K562 (cell line): ENCODE data around the gene NFXL1. TPM values are rescaled to one million over a fixed set of nuclear protein-coding genes. Genes with fewer than 3 reads are reported as not detected.
A peak's percentile ranks its signal among the peaks of the same experiment; 100 is the strongest.

ENCODE experiments used
- ATAC-seq: fragments of 200-7000 bp; cut with Tn5 transposase; 3 replicates; pipeline ENCODE4 v1.9.1; 2020; ENCODE audit warnings: moderate library complexity
- BruUV-seq: library from RNA; stranded (reverse); fragments of 400-500 nt; replicated peaks from 2 replicates; lab custom pipeline; 2021; lab: Mats Ljungman, UMichigan
- CTCF ChIA-PET: fragments of 300-600 bp; formaldehyde crosslinking; extraction: SDS; loops from one replicate; lab custom pipeline; 2021; ENCODE audit warnings: low intra/inter-chr PET ratio; lab: Yijun Ruan, JAX
- POLR2A ChIA-PET: fragments of 300-600, 350-650 bp; sonication (Branson Sonifier 250); formaldehyde crosslinking; extraction: SDS; loops from one replicate; lab custom pipeline; 2021; ENCODE audit warnings: antibody characterized with exemption, inconsistent platforms; lab: Yijun Ruan, JAX
- DNase-seq, 4 experiments: peaks; one replicate each; pipeline versions ENCODE4 v3.0.0 to v3.0.0-alpha.2; 2011 to 2018; ENCODE audit warnings: low spot score in 3 of 4, mixed read lengths in 3 of 4; ENCODE audit errors: extremely low read depth in 1 of 4
- FAIRE-seq: peaks from 2 replicates; lab custom pipeline; 2011; peaks lifted over from hg19 to GRCh38; lab: Jason Lieb, UNC
- H2AFZ ChIP-seq: 2 replicates; pipeline ENCODE4 v1.6.0; 2011; ENCODE audit warnings: low read depth, low read length, control low read depth, inconsistent platforms
- H3K27ac ChIP-seq: fragments of 200-600 bp; 3 replicates; pipeline ENCODE4 v1.8.0; 2011; ENCODE audit warnings: low read depth, mild to moderate bottlenecking, control low read depth, inconsistent platforms, low read length, moderate library complexity, mixed read lengths; ENCODE audit errors: extremely low read depth
- H3K27me3 ChIP-seq, 2 experiments: fragments of 300-600 bp in 1 of 2; 2 replicates in 1 of 2; 3 replicates in 1 of 2; pipeline versions ENCODE4 v1.6.0 to v1.8.0; 2011; ENCODE audit warnings: inconsistent platforms in 2 of 2, low read length in 2 of 2, mild to moderate bottlenecking in 1 of 2, mixed read lengths in 1 of 2, moderate library complexity in 1 of 2; ENCODE audit not compliant: control insufficient read depth in 2 of 2, insufficient read depth in 2 of 2
- H3K36me3 ChIP-seq: fragments of 300-600 bp; 3 replicates; pipeline ENCODE4 v1.8.0; 2011; ENCODE audit warnings: mild to moderate bottlenecking, low read length, inconsistent platforms; ENCODE audit not compliant: control insufficient read depth, insufficient read depth
- H3K4me1 ChIP-seq, 2 experiments: fragments of 200-600 bp in 1 of 2; replicated peaks in 1 of 2; 2 replicates in 1 of 2; 3 replicates in 1 of 2; pipeline versions ENCODE4 v1.5.1 to v1.8.0; 2011; ENCODE audit warnings: inconsistent platforms in 2 of 2, low read length in 2 of 2, mild to moderate bottlenecking in 1 of 2, mixed read lengths in 1 of 2, moderate library complexity in 1 of 2; ENCODE audit not compliant: control insufficient read depth in 2 of 2, insufficient read depth in 2 of 2
- H3K4me2 ChIP-seq: 2 replicates; pipeline ENCODE4 v1.6.1; 2011; ENCODE audit warnings: low read length, control low read depth, inconsistent platforms, mixed read lengths; ENCODE audit not compliant: insufficient read depth
- H3K4me3 ChIP-seq: fragments of 200-600 bp; sonication (generic), shearing (Covaris generic); 2 replicates; pipeline ENCODE4 v1.5.1; 2016; ENCODE audit warnings: control low read depth, inconsistent platforms
- H3K79me2 ChIP-seq: fragments of 200-600 bp; 3 replicates; pipeline ENCODE4 v1.8.0; 2011; ENCODE audit warnings: low read length, inconsistent platforms; ENCODE audit not compliant: control insufficient read depth, insufficient read depth
- H3K9ac ChIP-seq, 2 experiments: 2 replicates each; pipeline versions ENCODE4 v1.6.0 to v1.6.1; 2011; ENCODE audit warnings: low read depth in 2 of 2, low read length in 2 of 2, control low read depth in 1 of 2, inconsistent platforms in 1 of 2, mild to moderate bottlenecking in 1 of 2, mixed read lengths in 1 of 2; ENCODE audit not compliant: insufficient read depth in 1 of 2
- H3K9me1 ChIP-seq: one replicate; pipeline ENCODE4 v1.6.0; 2011; ENCODE audit warnings: inconsistent platforms, mild to moderate bottlenecking, low read length, moderate library complexity; ENCODE audit not compliant: control insufficient read depth, insufficient read depth
- H3K9me3 ChIP-seq: replicated peaks from 2 replicates; pipeline ENCODE4 v1.5.1; 2011; ENCODE audit warnings: low read depth, low read length, inconsistent platforms; ENCODE audit not compliant: control insufficient read depth, insufficient read depth
- H4K20me1 ChIP-seq: replicated peaks from 2 replicates; pipeline ENCODE4 v1.6.1; 2011; ENCODE audit warnings: low read length, inconsistent platforms, mixed read lengths; ENCODE audit not compliant: control insufficient read depth, insufficient read depth
- BCL6 ChIP-seq: fragments of 250-450 bp; sonication (Bioruptor Pico); IDR thresholded peaks from 2 replicates; pipeline ENCODE4 v1.4.0; 2020
- CBFA2T3 ChIP-seq: fragments of 450-650 bp; IDR thresholded peaks from 2 replicates; pipeline ENCODE4 v1.6.1; 2017
- CBX5 ChIP-seq: IDR thresholded peaks from 2 replicates; pipeline ENCODE4 v1.6.1; 2014; ENCODE audit warnings: low read depth, borderline replicate concordance
- GABPA ChIP-seq: fragments of 200-800 bp; sonication (Bioruptor generic); conservative IDR thresholded peaks from 2 replicates; pipeline ENCODE4 v1.6.1; 2016; ENCODE audit warnings: low read depth, missing genetic modification characterization, missing compliant biosample characterization
- HCFC1 ChIP-seq: IDR thresholded peaks from 2 replicates; pipeline ENCODE4 v1.6.1; 2012; ENCODE audit warnings: low read depth, low read length, improper control_type of control experiment
- JUND ChIP-seq, 2 experiments: IDR thresholded peaks; 2 replicates in 1 of 2; 3 replicates in 1 of 2; pipeline ENCODE4 v1.6.1; 2011; ENCODE audit warnings: borderline replicate concordance in 2 of 2, low read depth in 2 of 2, low read length in 2 of 2, improper control_type of control experiment in 1 of 2, missing biosample characterization in 1 of 2, missing genetic modification characterization in 1 of 2, missing genetic modification reagents in 1 of 2
- MCM5 ChIP-seq: fragments of 450-650 bp; IDR thresholded peaks from 2 replicates; pipeline ENCODE4 v1.6.1; 2016; ENCODE audit warnings: low read depth
- NFE2 ChIP-seq: IDR thresholded peaks from 2 replicates; pipeline ENCODE4 v1.6.1; 2014; ENCODE audit warnings: antibody characterized with exemption, low read depth
- PBX2 ChIP-seq, 2 experiments: IDR thresholded peaks in 1 of 2; conservative IDR thresholded peaks in 1 of 2; 2 replicates each; pipeline ENCODE4 v1.6.1; 2016; ENCODE audit warnings: low read depth in 2 of 2, mild to moderate bottlenecking in 1 of 2, missing compliant biosample characterization in 1 of 2, missing genetic modification characterization in 1 of 2, moderate library complexity in 1 of 2
- TSHZ1 ChIP-seq: fragments of 250-450 bp; sonication (Bioruptor Pico); IDR thresholded peaks from 2 replicates; pipeline ENCODE4 v1.4.0; 2020; ENCODE audit warnings: mild to moderate bottlenecking, moderate library complexity
- VEZF1 ChIP-seq: fragments of 200-800 bp; sonication (Bioruptor generic); IDR thresholded peaks from 2 replicates; pipeline ENCODE4 v1.6.1; 2017; ENCODE audit warnings: missing genetic modification characterization, missing compliant biosample characterization
- ZKSCAN3 ChIP-seq: fragments of 250-450 bp; sonication (Bioruptor Pico); IDR thresholded peaks from 2 replicates; pipeline ENCODE4 v1.4.0; 2020
- ZNF561 ChIP-seq: fragments of 450-650 bp; formaldehyde crosslinking; conservative IDR thresholded peaks from 2 replicates; pipeline ENCODE4 v1.4.0; 2020; ENCODE audit warnings: mild to moderate bottlenecking, moderate library complexity
- ZNF830 ChIP-seq: fragments of 250-450 bp; sonication (Bioruptor Pico); IDR thresholded peaks from 2 replicates; pipeline ENCODE4 v1.5.0; 2021; ENCODE audit warnings: mild to moderate bottlenecking
- WGBS: fragments of 100-300 bp; shearing (Covaris generic); methylation state at CpG from one replicate; pipeline ENCODE4 v1.1.6; 2016; ENCODE audit warnings: low coverage, mixed read lengths; ENCODE audit not compliant: insufficient coverage; ENCODE audit errors: missing lambda C conversion rate; 5-methylcytosine and 5-hydroxymethylcytosine counted together
- in situ Hi-C: fragments of 300-500 bp; cut with MboI; formaldehyde crosslinking; loops from 4 replicates; pipeline ENCODE4 v1.15.0; 2018; ENCODE audit warnings: inconsistent platforms, mixed read lengths
- intact Hi-C: fragments of 100-400 bp; cut with micrococcal nuclease; formaldehyde crosslinking; loops from 2 replicates; pipeline ENCODE4 v1.14.2; 2022
- polyA plus RNA-seq, 8 experiments: library from polyadenylated mRNA; depleted of rRNA in 4 of 8; stranded (reverse) in 5 of 8; unstranded in 3 of 8; fragments of >200 nt; fragmentation: Nextera tagmentation in 2 of 8; fragmentation: Illumina TruSeq in 1 of 8; extraction: Ambion mirVana in 2 of 8; extraction: Trizol in 1 of 8; gene quantifications; 2 replicates each; pipeline versions ENCODE4 v1.2.1 to v1.2.3, GENCODE V29; 2011 to 2014; ENCODE audit warnings: inconsistent platforms in 1 of 8, missing spikeins in 1 of 8
- total RNA-seq, 7 experiments: library from RNA; depleted of rRNA in 6 of 7; stranded (reverse); fragments of >200 nt in 6 of 7; fragmentation: Illumina TruSeq in 2 of 7; extraction: Trizol in 2 of 7; gene quantifications; 2 replicates each; pipeline versions ENCODE4 v1.2.1 to v1.2.3, GENCODE V29; 2011 to 2021; ENCODE audit warnings: low replicate concordance in 1 of 7

The NFXL1 gene
- total and polyA plus RNA-seq, 9 of the 15 experiments (the other 6 are each of a cell fraction or from before 2014, with no cell fraction given), result 7.5 to 27.0 (median 10.6) TPM

GRCh38 chr4:47913330-47913729, 1.1 kb downstream of the NFXL1 start:
- POLR2A ChIA-PET, result interaction anchor here (1.0 to 1.4 kb wide), 3 partner anchors 8 to 10 kb away, joined by 3 to 5 read pairs (median 4); no protein-coding TSS in a partner anchor
- TF ChIP-seq ZNF561 (CRISPR knock-in tag) (no peak), HCFC1 (no peak), ZNF830 (CRISPR knock-in tag) (no peak), MCM5 (no peak), CBX5 (peak; percentile 86), JUND (IDR thresholded peaks at IDR 0.05; ENCODE audit: borderline replicate concordance, low read depth, low read length) (peak; percentile 36; the same call in 1 of the 2 replicates), JUND (tag; IDR thresholded peaks at IDR 0.05; ENCODE audit: borderline replicate concordance, low read depth, low read length) (0 out of 3 replicates have a peak, but pooled peaks have one; percentile 43), GABPA (no peak), ZKSCAN3 (CRISPR knock-in tag) (no peak), CBFA2T3 (peak; percentile 28; the same call in 1 of the 2 replicates), VEZF1 (no peak), PBX2 (CRISPR knock-in tag; IDR thresholded peaks at IDR 0.05; ENCODE audit: low read depth) (no peak), PBX2 (tag; conservative IDR thresholded peaks at IDR 0.05; ENCODE audit: low read depth) (no peak), NFE2 (peak; percentile 15; the same call in 1 of the 2 replicates), TSHZ1 (CRISPR knock-in tag) (no peak), BCL6 (CRISPR knock-in tag) (no peak)

More at GRCh38 chr4:47913330-47913729, 1.1 kb downstream of the NFXL1 start:
- Histone ChIP-seq H3K9me3 (no peaks in the 10 kb centered on the region), H3K4me2 (peak overlapping the region; percentile 97), H3K27me3 (no peaks in the 10 kb centered on the region), H3K4me1 (peaks cover 11 to 17% of the 10 kb centered on the region in 2 experiments), H3K36me3 (peaks cover 31% of the 10 kb centered on the region; the same call in 2 of the 3 replicates), H4K20me1 (no peaks in the 10 kb centered on the region), H3K9me1 (no peaks in the 10 kb centered on the region), H3K27ac (peak overlapping the region; percentile 87), H2AFZ (peak overlapping the region; percentile 99), H3K9ac (peak overlapping the region; percentile 85 to 95; a peak in 3 of 4 replicates), H3K4me3 (peak overlapping the region; percentile 89), H3K79me2 (peaks cover 32% of the 10 kb centered on the region)
- in situ Hi-C loops, result no loop called here
- WGBS, result 0% methylated on average over 4 of the region's 4 CpGs
- CTCF ChIA-PET, result interaction anchor here (0.6 kb wide), 1 partner anchor 227 kb away, joined by 3 read pairs; no protein-coding TSS in a partner anchor
- ATAC-seq (no peak), FAIRE-seq (peak; percentile 11), DNase-seq (peak in 1 of 4 experiments; percentile 51)
- TSS peak; percentile 68 for BruUV-seq
- intact Hi-C loops, result no loop called here
